GM21526 (cell line): ENCODE results near the gene SNX20.

Source experiments
- ATAC-seq: cut with Tn5 transposase; IDR thresholded peaks from one replicate; pipeline ENCODE4 v1.9.1; 2021; ENCODE audit warnings: moderate library complexity; ENCODE audit not compliant: unreplicated experiment, low FRiP score

Gene SNX20

DNA sequence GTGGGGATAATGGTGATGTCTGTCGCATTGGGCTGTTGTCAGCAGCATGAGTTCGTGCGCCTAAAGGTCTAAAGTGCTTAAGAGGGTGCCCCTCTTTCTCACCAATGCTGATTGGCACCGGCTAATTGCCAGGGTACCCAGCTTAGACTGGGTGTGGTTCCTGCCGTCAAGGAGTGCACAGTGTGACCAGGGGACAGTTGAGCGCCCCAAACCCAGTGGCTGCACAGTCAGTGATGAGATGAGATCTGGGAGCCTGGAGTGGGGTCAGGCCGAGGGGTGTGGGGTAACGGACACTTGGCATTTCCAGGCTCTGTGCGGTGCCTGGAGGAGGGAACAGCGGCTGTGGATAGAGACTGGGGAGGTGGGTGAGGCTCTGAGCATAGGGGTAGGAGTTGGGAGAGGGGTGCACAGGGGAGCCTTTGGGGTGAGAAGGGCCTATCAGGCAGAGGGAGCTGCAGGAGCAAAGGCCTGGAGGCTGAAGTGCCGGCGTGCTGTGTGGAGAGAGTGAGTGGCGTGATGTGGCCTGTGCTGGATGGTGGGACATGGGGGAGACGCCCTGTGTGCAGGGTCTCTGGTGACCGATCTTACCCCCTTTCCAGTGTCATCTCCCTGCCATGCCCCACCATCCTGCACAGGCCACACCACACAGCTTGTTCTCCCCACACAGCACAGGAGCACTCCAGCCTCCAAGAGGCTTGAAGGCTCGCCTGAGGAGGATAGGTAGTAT is 58.3 kb downstream of the SNX20 start:
- ATAC-seq, result no peak

GRCh38 chr16:50622029-50622428 is 59.1 kb downstream of the SNX20 start:
- no peak for ATAC-seq
